Smooth muscle cell (in vitro differentiated cells): ENCODE measurements around the gene SIGLEC5. TPM values are rescaled to one million over a fixed set of nuclear protein-coding genes. Genes with fewer than 3 reads are reported as not detected.

Experiments
- DNase-seq: peaks from one replicate; lab custom pipeline; 2025; ENCODE audit not compliant: unreplicated experiment; lab: John Stamatoyannopoulos, UW
- H2AFZ ChIP-seq: fragments of 200-600 bp; sonication (generic); 2 replicates; pipeline ENCODE4 v1.6.0; 2016; ENCODE audit warnings: antibody characterized with exemption, low read depth, mild to moderate bottlenecking
- H3F3A ChIP-seq: fragments of 200-600 bp; sonication (generic); 2 replicates; pipeline ENCODE4 v1.6.0; 2017; ENCODE audit warnings: antibody characterized with exemption, low read depth
- H3K27ac ChIP-seq: fragments of 200-600 bp; sonication (generic); 2 replicates; pipeline ENCODE4 v1.5.1; 2016; ENCODE audit warnings: low read depth, mild to moderate bottlenecking
- H3K27me3 ChIP-seq: fragments of 200-600 bp; sonication (generic); 2 replicates; pipeline ENCODE4 v1.6.1; 2016; ENCODE audit warnings: low read depth, mild to moderate bottlenecking
- H3K36me3 ChIP-seq: fragments of 200-600 bp; sonication (generic); 2 replicates; pipeline ENCODE4 v1.5.1; 2016; ENCODE audit warnings: low read depth
- H3K4me1 ChIP-seq: fragments of 200-600 bp; sonication (generic); 2 replicates; pipeline ENCODE4 v1.5.1; 2016; ENCODE audit warnings: low read depth
- H3K4me2 ChIP-seq: fragments of 200-600 bp; sonication (generic); 2 replicates; pipeline ENCODE4 v1.6.0; 2016; ENCODE audit warnings: mild to moderate bottlenecking
- H3K4me3 ChIP-seq: fragments of 200-600 bp; sonication (generic); 2 replicates; pipeline ENCODE4 v1.5.1; 2016; ENCODE audit warnings: mild to moderate bottlenecking
- H3K79me2 ChIP-seq: fragments of 200-600 bp; sonication (generic); 2 replicates; pipeline ENCODE4 v1.6.0; 2016; ENCODE audit warnings: low read depth, mild to moderate bottlenecking
- H3K9ac ChIP-seq: fragments of 200-600 bp; sonication (generic); 2 replicates; pipeline ENCODE4 v1.6.0; 2016; ENCODE audit warnings: low read depth
- H3K9me3 ChIP-seq: fragments of 200-600 bp; sonication (generic); replicated peaks from 2 replicates; pipeline ENCODE4 v1.5.1; 2016; ENCODE audit warnings: low read depth
- H4K20me1 ChIP-seq: fragments of 200-600 bp; sonication (generic); 2 replicates; pipeline ENCODE4 v1.6.0; 2016; ENCODE audit warnings: low read depth
- CTCF ChIP-seq: fragments of 200-600 bp; sonication (generic); IDR thresholded peaks from 2 replicates; pipeline ENCODE4 v1.5.1; 2017; ENCODE audit warnings: borderline replicate concordance, mild to moderate bottlenecking, antibody characterized with exemption; ENCODE audit not compliant: insufficient read depth, poor library complexity, severe bottlenecking
- WGBS: methylation state at CpG from one replicate; pipeline ENCODE4 v1.1.7; 2016; ENCODE audit warnings: low lambda C conversion rate; 5-methylcytosine and 5-hydroxymethylcytosine counted together
- polyA plus RNA-seq: library from polyadenylated mRNA; unstranded; fragments of >200 nt; fragmentation: Nextera tagmentation; extraction: Ambion mirVana; gene quantifications from 2 replicates; pipeline ENCODE4 v1.2.1, GENCODE V29; 2016
- total RNA-seq: library from RNA; depleted of rRNA; stranded (reverse); fragments of >200 nt; gene quantifications from 2 replicates; pipeline ENCODE4 v1.2.3, GENCODE V29; 2014

SIGLEC5 gene
- total and polyA plus RNA-seq, 2 experiments from 2014 or later: not detected

GRCh38 chr19:51576850-51577249 is 53.4 kb downstream of the SIGLEC5 start:
- Histone ChIP-seq H3K4me1 (no peaks in the 10 kb centered on the region), H3K9me3 (no peaks in the 10 kb centered on the region), H3K27ac (no peak overlapping the region), H2AFZ (no peak overlapping the region), H3K36me3 (no peaks in the 10 kb centered on the region), H3K9ac (no peak overlapping the region), H3K27me3 (no peaks in the 10 kb centered on the region), H3K4me2 (no peak overlapping the region), H3F3A (no peaks in the 10 kb centered on the region), H3K4me3 (no peak overlapping the region), H3K79me2 (no peaks in the 10 kb centered on the region), H4K20me1 (no peaks in the 10 kb centered on the region)
- no peak for DNase-seq
- 82% methylated on average over 6 of the region's 6 CpGs for WGBS
- TF ChIP-seq CTCF: no peak

GRCh38 chr19:51573331-51573730 is 56.9 kb downstream of the SIGLEC5 start:
- no peak for TF ChIP-seq CTCF
- no peak overlapping the region for H3K27ac ChIP-seq
- no peak overlapping the region for H2AFZ ChIP-seq
- no peaks in the 10 kb centered on the region for H3K79me2 ChIP-seq
- no peak overlapping the region for H3K4me3 ChIP-seq
- H3K36me3 ChIP-seq: no peaks in the 10 kb centered on the region
- no peaks in the 10 kb centered on the region for H3K4me1 ChIP-seq
- no peaks in the 10 kb centered on the region for H3K9me3 ChIP-seq
- no peaks in the 10 kb centered on the region for H3K27me3 ChIP-seq
- no peaks in the 10 kb centered on the region for H3F3A ChIP-seq
- DNase-seq: no peak
- H3K4me2 ChIP-seq: no peak overlapping the region
- 79% methylated on average over 3 of the region's 3 CpGs for WGBS
- no peak overlapping the region for H3K9ac ChIP-seq
- no peaks in the 10 kb centered on the region for H4K20me1 ChIP-seq

GRCh38 chr19:51572908-51573307 is 57.3 kb downstream of the SIGLEC5 start:
- Histone ChIP-seq H3K79me2 (no peaks in the 10 kb centered on the region), H3K4me3 (no peak overlapping the region), H3K9me3 (no peaks in the 10 kb centered on the region), H3K4me2 (no peak overlapping the region), H3F3A (no peaks in the 10 kb centered on the region), H3K36me3 (no peaks in the 10 kb centered on the region), H3K4me1 (no peaks in the 10 kb centered on the region), H3K9ac (no peak overlapping the region), H3K27ac (no peak overlapping the region), H2AFZ (no peak overlapping the region), H4K20me1 (no peaks in the 10 kb centered on the region), H3K27me3 (no peaks in the 10 kb centered on the region)
- DNase-seq: no peak
- TF ChIP-seq CTCF: no peak
- 72% methylated on average over 4 of the region's 4 CpGs for WGBS

GRCh38 chr19:51572410-51572809 is 57.8 kb downstream of the SIGLEC5 start:
- no peak overlapping the region for H3K27ac ChIP-seq
- no peaks in the 10 kb centered on the region for H3K79me2 ChIP-seq
- no peaks in the 10 kb centered on the region for H3K4me1 ChIP-seq
- H3K27me3 ChIP-seq: no peaks in the 10 kb centered on the region
- no peaks in the 10 kb centered on the region for H3K36me3 ChIP-seq
- no peak overlapping the region for H3K9ac ChIP-seq
- H3K4me3 ChIP-seq: no peak overlapping the region
- WGBS: 62% methylated on average over 3 of the region's 3 CpGs
- TF ChIP-seq CTCF: no peak
- H2AFZ ChIP-seq: no peak overlapping the region
- no peaks in the 10 kb centered on the region for H3K9me3 ChIP-seq
- no peak for DNase-seq
- H3F3A ChIP-seq: no peaks in the 10 kb centered on the region
- H4K20me1 ChIP-seq: no peaks in the 10 kb centered on the region
- H3K4me2 ChIP-seq: peak overlapping the region; percentile 82
